Frontal cortex (tissue), 4 donors: ENCODE results near the gene HPGDS. TPM values are rescaled to one million over a fixed set of nuclear protein-coding genes. Genes with fewer than 3 reads are reported as not detected.

Experiments
- DNase-seq, 2 donors: peaks; one replicate each; pipeline ENCODE4 v3.0.0; 2012; ENCODE audit warnings: low spot score in 2 of 2
- FAIRE-seq: peaks from 2 replicates; lab custom pipeline; 2012; peaks lifted over from hg19 to GRCh38; lab: Jason Lieb, UNC
- total RNA-seq: library from RNA; depleted of rRNA; stranded (reverse); fragments of >200 nt; gene quantifications from one replicate; pipeline ENCODE4 v1.2.3, GENCODE V29; 2014
- donor health status: control.
- donor health status: control.
- donor health status: control.

The HPGDS gene
- total RNA-seq, 1 donor from 2014 or later = 1.2 TPM

DNA sequence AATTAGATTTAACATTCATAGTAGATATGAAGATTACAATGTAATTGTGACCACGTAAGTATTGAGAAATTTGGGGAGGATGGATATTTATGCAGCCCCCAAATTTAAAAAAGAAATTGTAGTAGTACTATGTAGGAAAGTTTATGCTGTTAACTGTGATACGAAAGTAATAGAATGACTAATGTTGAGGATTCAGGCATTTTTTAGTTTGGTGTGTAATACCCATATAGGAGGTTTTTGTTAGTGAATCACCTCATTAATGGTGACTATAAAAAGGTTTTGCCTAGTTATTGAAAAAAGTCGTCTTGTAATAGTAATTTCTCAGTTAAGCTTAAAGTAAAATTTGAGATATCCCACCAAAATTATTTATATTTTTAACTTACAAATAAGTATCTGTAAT is 67.7 kb downstream of the HPGDS start:
- FAIRE-seq = no peak
- DNase-seq = no peak

DNA sequence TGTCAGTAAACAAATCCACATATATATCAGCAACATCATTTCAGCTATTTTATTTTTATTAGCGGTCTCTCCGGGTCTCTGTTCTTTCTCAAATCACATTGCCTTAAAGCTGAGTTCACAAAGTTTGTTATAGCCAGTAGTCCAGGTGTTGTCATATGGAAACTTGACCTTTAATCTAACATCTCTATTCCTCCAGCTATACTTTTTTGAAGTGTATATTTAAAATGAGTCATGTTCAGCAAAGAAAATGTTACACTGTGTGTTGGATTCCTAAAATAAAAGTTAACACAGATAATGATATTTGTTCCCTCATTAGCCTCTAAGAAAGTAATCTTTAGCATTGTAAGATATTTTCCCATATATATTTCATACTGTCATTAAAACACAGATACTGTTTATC is 71.4 kb downstream of the HPGDS start:
- FAIRE-seq (no peak), DNase-seq (no peak)

DNA sequence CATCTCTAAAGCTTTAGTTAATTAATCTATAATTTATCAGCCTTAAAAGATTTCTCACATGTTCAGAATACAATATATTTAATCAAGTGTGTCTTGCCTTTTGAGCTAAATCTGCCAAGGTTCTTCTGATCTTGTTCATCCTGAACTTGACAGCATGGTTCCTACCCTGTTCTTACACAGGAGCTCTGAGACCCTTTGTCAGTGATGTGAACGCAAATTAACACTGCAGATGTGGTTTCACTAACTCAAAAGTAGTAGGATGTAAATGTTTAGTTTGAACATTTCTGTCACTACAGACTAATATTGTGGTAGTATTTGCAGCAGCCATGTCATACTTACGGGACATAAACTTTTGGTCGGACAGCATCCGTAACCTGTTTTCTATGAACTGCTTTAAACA is 75.6 kb downstream of the HPGDS start:
- DNase-seq (no peak), FAIRE-seq (no peak)

DNA sequence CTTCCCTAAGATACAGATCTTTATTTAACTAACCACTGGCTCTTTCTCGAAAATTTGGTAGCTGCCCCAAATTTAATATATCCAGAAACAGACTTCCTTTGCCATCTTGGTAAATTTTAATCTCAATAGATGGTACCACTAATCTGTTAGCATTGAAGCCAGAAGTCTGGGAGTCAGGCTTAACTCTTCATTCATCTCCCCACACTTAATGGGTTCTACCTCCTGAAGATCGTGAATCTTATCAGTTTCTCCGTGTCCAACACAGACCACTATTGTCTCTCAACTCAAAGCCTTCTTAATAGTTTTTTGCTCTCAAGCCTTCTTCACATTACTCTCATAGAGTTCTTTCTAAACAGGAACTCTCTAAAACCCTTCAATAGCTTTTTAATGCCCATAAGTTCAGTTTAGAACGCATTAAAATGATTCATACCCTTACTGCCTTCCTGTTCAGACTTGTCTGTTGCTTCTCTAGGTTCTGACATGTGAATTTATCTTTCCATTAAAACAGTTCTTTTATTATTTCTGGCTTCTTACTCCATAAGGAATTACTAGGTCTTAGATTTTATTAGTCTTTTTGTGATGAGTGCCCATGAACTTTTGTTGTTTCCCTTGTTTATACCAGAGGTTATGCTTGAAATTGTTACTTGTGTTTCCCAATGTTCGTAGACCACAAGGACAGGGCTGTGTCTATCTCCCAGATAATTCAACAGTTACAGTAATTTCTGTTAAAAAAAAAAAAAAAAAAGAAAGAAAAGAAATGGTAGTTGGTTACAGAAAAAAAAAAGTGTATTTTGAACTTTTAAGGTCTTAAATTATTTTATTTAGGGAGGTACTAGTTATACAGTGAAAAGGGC is 80.2 kb downstream of the HPGDS start:
- FAIRE-seq = no peak
- DNase-seq = no peak

DNA sequence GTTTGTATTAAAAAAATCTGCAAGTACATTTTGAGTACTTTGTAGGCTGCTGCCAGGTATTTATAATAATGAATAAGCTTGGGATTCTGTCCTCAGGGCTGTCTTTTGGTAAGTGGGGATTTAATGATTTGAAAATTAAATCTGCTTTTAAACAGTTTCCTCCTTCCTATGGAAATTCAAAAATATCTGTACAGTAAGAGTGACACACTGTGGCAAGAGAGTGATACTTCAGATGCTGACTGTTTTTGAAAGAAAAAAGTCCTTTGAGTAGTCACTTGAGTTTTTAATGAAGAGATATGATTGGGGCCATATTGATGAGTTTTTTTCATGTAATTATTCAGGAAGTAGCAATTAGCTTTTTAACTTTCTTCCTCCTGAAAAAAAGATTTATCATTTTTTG is 85.8 kb downstream of the HPGDS start:
- DNase-seq (no peak), FAIRE-seq (no peak)

DNA sequence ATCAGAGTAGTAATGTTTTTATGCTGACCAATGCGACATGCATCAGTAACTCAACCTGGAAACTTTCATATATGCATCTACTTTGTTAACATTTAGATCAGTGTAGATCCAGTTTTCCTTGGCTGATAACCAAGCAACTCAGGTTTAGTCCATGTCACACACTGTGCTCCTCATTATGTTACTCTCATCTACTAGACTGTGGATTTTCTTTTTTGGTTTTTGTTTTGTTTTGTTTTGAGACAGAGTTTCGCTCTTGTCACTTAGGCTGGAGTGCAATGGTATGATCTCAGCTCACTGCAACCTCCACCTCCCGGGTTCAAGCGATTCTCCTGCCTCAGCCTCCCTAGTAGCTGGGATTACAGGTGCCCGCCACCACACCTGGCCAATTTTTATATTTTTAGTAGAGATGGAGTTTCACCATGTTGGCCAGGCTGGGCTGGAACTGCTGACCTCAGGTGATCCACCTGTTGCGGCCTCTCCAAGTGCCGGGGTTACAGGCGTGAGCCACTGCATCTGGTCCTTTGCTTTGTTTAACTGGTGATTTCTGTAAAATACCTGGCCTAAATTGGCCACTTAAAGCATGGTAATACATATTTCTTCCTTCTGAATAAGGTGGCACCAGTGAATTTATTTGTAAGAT is 86.4 kb downstream of the HPGDS start:
- DNase-seq = no peak
- no peak for FAIRE-seq

DNA sequence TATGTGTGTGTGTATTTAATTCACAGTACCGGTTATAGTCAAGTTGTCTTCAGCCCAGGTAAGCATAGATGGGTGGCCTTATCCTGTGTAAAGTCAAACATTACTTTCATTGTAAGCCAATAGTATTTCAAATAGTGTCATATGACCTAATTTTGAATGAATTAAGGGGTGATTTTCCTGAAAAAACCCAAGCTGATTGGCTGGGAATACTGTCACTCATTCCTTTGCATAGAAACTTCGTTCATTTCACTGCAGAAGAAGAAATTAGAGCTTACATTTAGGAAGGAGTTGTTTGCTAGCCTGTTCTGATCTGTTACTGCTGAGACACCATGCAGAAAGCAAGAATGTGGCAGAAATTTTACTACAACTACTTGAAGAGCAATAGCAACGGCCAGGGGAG is 89.6 kb downstream of the HPGDS start:
- FAIRE-seq (no peak), DNase-seq (no peak)

DNA sequence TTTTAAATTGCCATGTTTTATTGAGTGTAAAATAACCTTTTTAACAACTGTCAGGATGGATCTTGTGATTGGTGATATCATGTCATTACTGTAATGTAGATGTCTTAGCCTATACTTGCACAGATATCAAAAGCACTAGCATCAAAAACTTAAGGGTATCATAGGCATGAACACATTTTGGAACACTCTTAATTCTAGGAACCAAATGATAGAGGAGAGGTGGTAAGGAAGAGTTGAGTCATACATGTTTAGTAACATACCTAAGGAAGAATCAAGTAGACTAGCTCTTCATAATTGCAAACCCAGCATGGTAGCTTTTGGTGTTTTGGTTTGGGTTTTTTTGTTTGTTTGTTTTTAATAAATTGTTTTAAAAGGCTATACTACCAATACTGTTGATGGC is 91.5 kb downstream of the HPGDS start:
- FAIRE-seq (no peak), DNase-seq (no peak)

Other genes starting within 250 kb of the HPGDS start
- 117 TPM for gene SMARCAD1, start 135.0 kb downstream of the HPGDS start, total RNA-seq
- 20.0 TPM for gene PDLIM5, start 109.1 kb upstream of the HPGDS start, total RNA-seq